GM19025 (cell line): ENCODE measurements around the gene SALL1.

ENCODE experiments used
- ATAC-seq: cut with Tn5 transposase; IDR thresholded peaks from one replicate; pipeline ENCODE4 v1.9.1; 2021; ENCODE audit warnings: mild to moderate bottlenecking, low read depth, moderate library complexity; ENCODE audit not compliant: unreplicated experiment

Gene SALL1

GRCh38 chr16:51150888-51151320 lies at the start of gene SALL1:
SALL1 (minus strand) TSS chr16:51151270; CDS start chr16:51151241, 29 bp downstream.
- ATAC-seq = no peak

GRCh38 chr16:51200793-51201192 lies 49.7 kb upstream of the SALL1 start:
- ATAC-seq = no peak

GRCh38 chr16:51197953-51198748 lies 47.1 kb upstream of the SALL1 start:
- ATAC-seq = no peak

GRCh38 chr16:51193879-51194278 lies 42.8 kb upstream of the SALL1 start:
- no peak for ATAC-seq

- peak; percentile 80 for ATAC-seq
These were observed 33.8 kb upstream of the SALL1 start for GRCh38 chr16:51184702-51185433.

- no peak for ATAC-seq
These were observed 30.4 kb upstream of the SALL1 start for GRCh38 chr16:51181503-51181811.

- no peak for ATAC-seq
These were observed 29.8 kb upstream of the SALL1 start for GRCh38 chr16:51180719-51181502.

- ATAC-seq = no peak
These were observed 24.0 kb upstream of the SALL1 start for GRCh38 chr16:51175081-51175480.

GRCh38 chr16:51172368-51172767 lies 21.3 kb upstream of the SALL1 start:
- no peak for ATAC-seq

- ATAC-seq = peak; percentile 63
These were observed 17.7 kb upstream of the SALL1 start for GRCh38 chr16:51168755-51169154.

- ATAC-seq = no peak
These were observed 16.3 kb upstream of the SALL1 start for GRCh38 chr16:51167170-51167895.

GRCh38 chr16:51166541-51166940 lies 15.5 kb upstream of the SALL1 start:
- ATAC-seq = no peak

GRCh38 chr16:51166091-51166490 lies 15.0 kb upstream of the SALL1 start:
- no peak for ATAC-seq

- no peak for ATAC-seq
These were observed 14.0 kb upstream of the SALL1 start for GRCh38 chr16:51165043-51165442.

GRCh38 chr16:51164574-51164973 lies 13.5 kb upstream of the SALL1 start:
- no peak for ATAC-seq

GRCh38 chr16:51163894-51164566 lies 13.0 kb upstream of the SALL1 start:
- no peak for ATAC-seq

- ATAC-seq = no peak
These were observed 12.3 kb upstream of the SALL1 start for GRCh38 chr16:51163366-51163765.

GRCh38 chr16:51161440-51162195 lies 10.5 kb upstream of the SALL1 start:
- ATAC-seq = no peak

GRCh38 chr16:51159865-51160264 lies 8.8 kb upstream of the SALL1 start:
- ATAC-seq = no peak
